Measurements from ENCODE around the gene CDH16. TPM values are rescaled to one million over a fixed set of nuclear protein-coding genes. Genes with fewer than 3 reads are reported as not detected.
A peak's percentile ranks its signal among the peaks of the same experiment; 100 is the strongest.
"Not testable (repeated sequence)": the region's sequence is repeated elsewhere in the genome, so short reads cannot be mapped to it uniquely, and the experiment has no call there.

CDH16 gene
- total and polyA plus RNA-seq, 5 donors from 2014 or later: not detected

GRCh38 chr16:66936889-66937554 is 18.3 kb upstream of the CDH16 start:
- peaks cover 6 to 63% (median 38%) of the 10 kb centered on the region in 4 donors for H3K4me1 Mint-ChIP-seq
- Histone ChIP-seq H3K4me1 (ENCODE audit: control insufficient read depth, insufficient read depth, low read length, poor library complexity, severe bottlenecking) (peaks cover 37% of the 10 kb centered on the region), H3K9me3 (ENCODE audit: control insufficient read depth in 2 of 2, low read length in 2 of 2) (no peaks in the 10 kb centered on the region), H3K4me3 (ENCODE audit: low read depth, low read length) (no peak overlapping the region), H3K27ac (ENCODE audit: insufficient read depth, low read length, poor library complexity, severe bottlenecking) (no peak overlapping the region), H3K36me3 (ENCODE audit: control insufficient read depth, insufficient read depth, low read length) (peaks cover 42% of the 10 kb centered on the region), H3K27me3 (ENCODE audit: control insufficient read depth, insufficient read depth, low read length) (no peaks in the 10 kb centered on the region)
- H3K4me3 Mint-ChIP-seq: peak overlapping the region; percentile 74 to 98 (median 87)
- ATAC-seq (ENCODE audit: low read depth in 2 of 2): no peak
- peaks cover 6% of the 10 kb centered on the region for H3K27me3 Mint-ChIP-seq
- H3K9me3 Mint-ChIP-seq: no peaks in the 10 kb centered on the region
- DNase-seq: no peak
- H3K36me3 Mint-ChIP-seq: peaks cover 14% of the 10 kb centered on the region
- peak overlapping the region in 2 of 3 donors; percentile 87 to 88 for H3K27ac Mint-ChIP-seq

GRCh38 chr16:66936462-66936861 is 17.8 kb upstream of the CDH16 start:
- H3K4me1 ChIP-seq (ENCODE audit: control insufficient read depth, insufficient read depth, low read length, poor library complexity, severe bottlenecking): peaks cover 38% of the 10 kb centered on the region
- H3K36me3 Mint-ChIP-seq: peaks cover 12% of the 10 kb centered on the region
- no peak overlapping the region for H3K4me3 ChIP-seq (ENCODE audit: low read depth, low read length)
- DNase-seq (no peak), ATAC-seq (ENCODE audit: low read depth in 2 of 2) (no peak)
- H3K4me3 Mint-ChIP-seq: peak overlapping the region; percentile 76 to 98 (median 95)
- peaks cover 42% of the 10 kb centered on the region for H3K36me3 ChIP-seq (ENCODE audit: control insufficient read depth, insufficient read depth, low read length)
- H3K27ac Mint-ChIP-seq: peak overlapping the region in 2 of 3 donors; percentile 78 to 80
- H3K27me3 ChIP-seq (ENCODE audit: control insufficient read depth, insufficient read depth, low read length): no peaks in the 10 kb centered on the region
- H3K9me3 Mint-ChIP-seq: no peaks in the 10 kb centered on the region
- H3K27me3 Mint-ChIP-seq: peaks cover 6% of the 10 kb centered on the region
- no peak overlapping the region for H3K27ac ChIP-seq (ENCODE audit: insufficient read depth, low read length, poor library complexity, severe bottlenecking)
- H3K4me1 Mint-ChIP-seq: peaks cover 6 to 68% (median 41%) of the 10 kb centered on the region in 4 donors
- H3K9me3 ChIP-seq (ENCODE audit: control insufficient read depth in 2 of 2, low read length in 2 of 2): no peaks in the 10 kb centered on the region

GRCh38 chr16:66935314-66936011 is 16.8 kb upstream of the CDH16 start, which contains the start of gene CES2:
CES2 (plus strand) TSS chr16:66935516; CDS start chr16:66935636, 120 bp downstream.
- H3K36me3 ChIP-seq (ENCODE audit: control insufficient read depth, insufficient read depth, low read length): peaks cover 34% of the 10 kb centered on the region
- peak within 1 kb of the TSS; percentile 88 for H3K27ac ChIP-seq (ENCODE audit: insufficient read depth, low read length, poor library complexity, severe bottlenecking)
- Mint-ChIP-seq H3K4me1 (peaks cover 6 to 70% (median 41%) of the 10 kb centered on the region in 4 donors), H3K9me3 (no peaks in the 10 kb centered on the region), H3K4me3 (peak within 1 kb of the TSS; percentile 96 to 99 (median 98)), H3K36me3 (peaks cover 12% of the 10 kb centered on the region), H3K27ac (peak within 1 kb of the TSS; percentile 98 to 99 (median 99)), H3K27me3 (peaks cover 6% of the 10 kb centered on the region)
- peak within 1 kb of the TSS; percentile 68 for H3K4me3 ChIP-seq (ENCODE audit: low read depth, low read length)
- DNase-seq (peak in 1 of 3 donors; percentile 5), ATAC-seq (ENCODE audit: low read depth in 2 of 2) (no peak)
- H3K4me1 ChIP-seq (ENCODE audit: control insufficient read depth, insufficient read depth, low read length, poor library complexity, severe bottlenecking): peaks cover 38% of the 10 kb centered on the region
- no peaks in the 10 kb centered on the region for H3K9me3 ChIP-seq (ENCODE audit: control insufficient read depth in 2 of 2, low read length in 2 of 2)
- H3K27me3 ChIP-seq (ENCODE audit: control insufficient read depth, insufficient read depth, low read length): no peaks in the 10 kb centered on the region

- H3K9me3 Mint-ChIP-seq; H3K27me3 Mint-ChIP-seq; H3K9me3 ChIP-seq (ENCODE audit: control insufficient read depth in 2 of 2, low read length in 2 of 2); ATAC-seq (ENCODE audit: low read depth in 2 of 2); H3K27me3 ChIP-seq (ENCODE audit: control insufficient read depth, insufficient read depth, low read length); DNase-seq: not testable (repeated sequence)
- H3K4me3 ChIP-seq (ENCODE audit: low read depth, low read length): peak overlapping the region; percentile 68
- H3K36me3 Mint-ChIP-seq: peaks cover 12% of the 10 kb centered on the region
- H3K27ac Mint-ChIP-seq: peak overlapping the region; percentile 98 to 99 (median 99)
- H3K36me3 ChIP-seq (ENCODE audit: control insufficient read depth, insufficient read depth, low read length): peaks cover 28% of the 10 kb centered on the region
- peaks cover 6 to 68% (median 41%) of the 10 kb centered on the region in 4 donors for H3K4me1 Mint-ChIP-seq
- H3K27ac ChIP-seq (ENCODE audit: insufficient read depth, low read length, poor library complexity, severe bottlenecking): peak overlapping the region; percentile 88
- H3K4me3 Mint-ChIP-seq: peak overlapping the region; percentile 96 to 99 (median 98)
- peaks cover 38% of the 10 kb centered on the region for H3K4me1 ChIP-seq (ENCODE audit: control insufficient read depth, insufficient read depth, low read length, poor library complexity, severe bottlenecking)
Observed at GRCh38 chr16:66934839-66935313, 16.2 kb upstream of the CDH16 start.

- Histone ChIP-seq H3K36me3 (ENCODE audit: control insufficient read depth, insufficient read depth, low read length) (peaks cover 22% of the 10 kb centered on the region), H3K27ac (ENCODE audit: insufficient read depth, low read length, poor library complexity, severe bottlenecking) (peak within 1 kb of the TSS; percentile 88), H3K4me1 (ENCODE audit: control insufficient read depth, insufficient read depth, low read length, poor library complexity, severe bottlenecking) (peaks cover 38% of the 10 kb centered on the region), H3K4me3 (ENCODE audit: low read depth, low read length) (peak within 1 kb of the TSS; percentile 99), H3K27me3 (ENCODE audit: control insufficient read depth, insufficient read depth, low read length) (no peaks in the 10 kb centered on the region), H3K9me3 (ENCODE audit: control insufficient read depth in 2 of 2, low read length in 2 of 2) (no peaks in the 10 kb centered on the region)
- ATAC-seq (ENCODE audit: low read depth in 2 of 2): peak; percentile 85 to 86
- peak within 1 kb of the TSS; percentile 96 to 99 (median 98) for H3K4me3 Mint-ChIP-seq
- H3K9me3 Mint-ChIP-seq: no peaks in the 10 kb centered on the region
- peaks cover 11% of the 10 kb centered on the region for H3K36me3 Mint-ChIP-seq
- H3K4me1 Mint-ChIP-seq: peaks cover 6 to 67% (median 41%) of the 10 kb centered on the region in 4 donors
- peak; percentile 84 to 91 (median 89) for DNase-seq
- peaks cover 6% of the 10 kb centered on the region for H3K27me3 Mint-ChIP-seq
- peak within 1 kb of the TSS; percentile 98 to 99 (median 99) for H3K27ac Mint-ChIP-seq
Observed at GRCh38 chr16:66934138-66934838, 15.6 kb upstream of the CDH16 start, which contains the start of gene CIAO2B. CIAO2B (minus strand) TSS chr16:66934402; CDS start chr16:66934364, 38 bp downstream.

- peaks cover 6% of the 10 kb centered on the region for H3K27me3 Mint-ChIP-seq
- H3K36me3 ChIP-seq (ENCODE audit: control insufficient read depth, insufficient read depth, low read length): peaks cover 17% of the 10 kb centered on the region
- peaks cover 6 to 66% (median 41%) of the 10 kb centered on the region in 4 donors for H3K4me1 Mint-ChIP-seq
- H3K9me3 Mint-ChIP-seq: no peaks in the 10 kb centered on the region
- peak overlapping the region; percentile 98 to 99 (median 99) for H3K27ac Mint-ChIP-seq
- H3K4me3 Mint-ChIP-seq: peak overlapping the region; percentile 96 to 99 (median 98)
- H3K36me3 Mint-ChIP-seq: peaks cover 11% of the 10 kb centered on the region
- H3K4me1 ChIP-seq (ENCODE audit: control insufficient read depth, insufficient read depth, low read length, poor library complexity, severe bottlenecking): peaks cover 38% of the 10 kb centered on the region
- H3K9me3 ChIP-seq (ENCODE audit: control insufficient read depth in 2 of 2, low read length in 2 of 2): no peaks in the 10 kb centered on the region
- DNase-seq: no peak
- H3K4me3 ChIP-seq (ENCODE audit: low read depth, low read length): peak overlapping the region; percentile 99
- no peaks in the 10 kb centered on the region for H3K27me3 ChIP-seq (ENCODE audit: control insufficient read depth, insufficient read depth, low read length)
- peak overlapping the region; percentile 88 for H3K27ac ChIP-seq (ENCODE audit: insufficient read depth, low read length, poor library complexity, severe bottlenecking)
- ATAC-seq (ENCODE audit: low read depth in 2 of 2): peak; percentile 61 to 62
Observed at GRCh38 chr16:66933776-66934137, 15.1 kb upstream of the CDH16 start.

- ATAC-seq (ENCODE audit: low read depth in 2 of 2) (no peak), DNase-seq (no peak)
- Histone ChIP-seq H3K36me3 (ENCODE audit: control insufficient read depth, insufficient read depth, low read length) (peaks cover 11% of the 10 kb centered on the region), H3K27me3 (ENCODE audit: control insufficient read depth, insufficient read depth, low read length) (no peaks in the 10 kb centered on the region), H3K4me1 (ENCODE audit: control insufficient read depth, insufficient read depth, low read length, poor library complexity, severe bottlenecking) (peaks cover 38% of the 10 kb centered on the region), H3K9me3 (ENCODE audit: control insufficient read depth in 2 of 2, low read length in 2 of 2) (no peaks in the 10 kb centered on the region), H3K4me3 (ENCODE audit: low read depth, low read length) (no peak overlapping the region), H3K27ac (ENCODE audit: insufficient read depth, low read length, poor library complexity, severe bottlenecking) (no peak overlapping the region)
- H3K36me3 Mint-ChIP-seq: peaks cover 11% of the 10 kb centered on the region
- peaks cover 6 to 52% (median 34%) of the 10 kb centered on the region in 4 donors for H3K4me1 Mint-ChIP-seq
- H3K27me3 Mint-ChIP-seq: peaks cover 7% of the 10 kb centered on the region
- peak overlapping the region; percentile 96 to 99 (median 98) for H3K4me3 Mint-ChIP-seq
- peaks cover 0 to 1% (median 0%) of the 10 kb centered on the region in 7 donors for H3K9me3 Mint-ChIP-seq
- peak overlapping the region in 2 of 3 donors; percentile 99 for H3K27ac Mint-ChIP-seq
Observed at GRCh38 chr16:66932076-66932475, 13.4 kb upstream of the CDH16 start.
